A549 treated with AZD9567 at 1 μM for 4 hours (cell line): Measurements from ENCODE around the gene PDE6G. TPM values are rescaled to one million over a fixed set of nuclear protein-coding genes. Genes with fewer than 3 reads are reported as not detected.

Source experiments
- total RNA-seq: library from RNA; stranded (reverse); fragments of 200-300 nt; extraction: Qiagen RNA extraction; gene quantifications from 5 replicates; pipeline ENCODE4 v1.2.3, GENCODE V29; 2022; ENCODE audit not compliant: insufficient read depth

The PDE6G gene
- 1.8 to 2.8 TPM (median 2.2 TPM) in 4 of 5 replicates, not detected in the other for total RNA-seq

DNA sequence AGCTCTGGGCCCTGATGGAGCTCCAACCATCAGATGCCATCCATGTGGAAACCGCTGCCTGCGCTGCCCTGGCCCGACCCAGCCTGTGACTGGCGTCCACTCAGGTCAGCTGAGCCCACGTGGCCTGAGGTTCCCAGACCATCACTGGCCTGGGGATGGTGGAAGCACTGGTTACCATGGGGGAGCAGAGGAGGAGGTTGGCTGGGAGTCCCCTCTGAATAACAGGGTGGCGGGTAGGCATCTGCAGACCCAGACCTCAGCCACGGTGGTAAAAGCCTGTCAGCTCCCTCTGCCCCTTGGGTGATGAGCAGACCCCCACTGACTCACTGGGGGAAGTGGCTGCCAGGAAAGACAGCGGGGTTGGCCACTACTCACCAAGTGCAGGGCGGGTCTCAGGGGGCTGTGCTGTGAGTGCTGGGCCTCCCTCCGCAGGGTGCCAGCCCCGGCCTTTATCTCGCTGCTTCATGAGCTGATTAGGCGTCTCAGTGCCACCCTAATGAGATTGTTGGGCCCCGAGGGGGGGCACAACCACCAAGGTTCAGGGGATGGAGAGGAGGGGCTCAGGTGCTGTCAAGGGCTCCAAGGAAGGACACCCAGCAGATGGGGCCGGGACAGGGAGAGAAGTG is at the start of gene PDE6G:
Gene PDE6G (minus strand): TSS at position 425 of the 626 bp plus-strand sequence. CDS start 3,237 bp downstream, outside the sequence.

DNA sequence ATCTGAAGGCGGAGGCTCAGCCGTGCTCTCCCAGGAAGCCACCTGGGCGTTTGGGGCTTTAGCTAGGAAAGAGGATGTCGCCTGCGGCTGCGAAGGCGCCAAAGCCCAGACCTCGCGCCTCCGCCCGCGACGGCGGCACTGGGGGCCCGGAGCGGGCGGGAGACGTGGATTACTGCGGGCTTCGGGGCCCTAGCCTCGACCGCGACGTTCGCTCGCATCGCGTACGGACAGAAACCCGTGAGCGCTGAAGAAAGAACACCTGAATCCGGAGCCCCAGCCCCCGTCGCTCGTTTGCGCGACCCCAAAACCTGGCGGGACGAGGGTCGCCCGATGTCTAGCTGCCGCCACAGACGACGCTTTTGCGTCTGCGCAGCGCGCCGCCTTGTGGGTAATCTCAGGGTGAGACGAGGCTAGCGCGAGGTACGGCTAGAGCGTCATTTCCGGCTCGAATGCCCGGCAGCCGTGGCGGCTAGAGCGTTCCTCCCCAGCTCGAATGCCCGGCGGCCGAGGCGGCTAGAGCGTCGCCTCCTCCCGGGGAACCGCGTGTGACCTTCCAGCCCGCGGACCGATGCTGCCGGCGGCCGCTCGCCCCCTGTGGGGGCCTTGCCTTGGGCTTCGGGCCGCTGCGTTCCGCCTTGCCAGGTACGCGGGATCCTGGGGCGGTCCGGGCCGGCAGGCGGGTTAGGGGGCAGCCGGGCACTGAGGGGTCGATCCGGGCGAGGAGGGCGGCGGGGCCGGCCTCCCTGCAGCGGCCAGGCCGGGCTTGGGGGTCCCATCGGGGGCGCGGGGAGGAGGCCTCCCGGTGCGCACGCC is 46.8 kb upstream of the PDE6G start, which contains the start of gene MRPL12:
Gene MRPL12 (plus strand): TSS at position 434 of the 813 bp plus-strand sequence. CDS start 135 bp downstream, at position 569.

DNA sequence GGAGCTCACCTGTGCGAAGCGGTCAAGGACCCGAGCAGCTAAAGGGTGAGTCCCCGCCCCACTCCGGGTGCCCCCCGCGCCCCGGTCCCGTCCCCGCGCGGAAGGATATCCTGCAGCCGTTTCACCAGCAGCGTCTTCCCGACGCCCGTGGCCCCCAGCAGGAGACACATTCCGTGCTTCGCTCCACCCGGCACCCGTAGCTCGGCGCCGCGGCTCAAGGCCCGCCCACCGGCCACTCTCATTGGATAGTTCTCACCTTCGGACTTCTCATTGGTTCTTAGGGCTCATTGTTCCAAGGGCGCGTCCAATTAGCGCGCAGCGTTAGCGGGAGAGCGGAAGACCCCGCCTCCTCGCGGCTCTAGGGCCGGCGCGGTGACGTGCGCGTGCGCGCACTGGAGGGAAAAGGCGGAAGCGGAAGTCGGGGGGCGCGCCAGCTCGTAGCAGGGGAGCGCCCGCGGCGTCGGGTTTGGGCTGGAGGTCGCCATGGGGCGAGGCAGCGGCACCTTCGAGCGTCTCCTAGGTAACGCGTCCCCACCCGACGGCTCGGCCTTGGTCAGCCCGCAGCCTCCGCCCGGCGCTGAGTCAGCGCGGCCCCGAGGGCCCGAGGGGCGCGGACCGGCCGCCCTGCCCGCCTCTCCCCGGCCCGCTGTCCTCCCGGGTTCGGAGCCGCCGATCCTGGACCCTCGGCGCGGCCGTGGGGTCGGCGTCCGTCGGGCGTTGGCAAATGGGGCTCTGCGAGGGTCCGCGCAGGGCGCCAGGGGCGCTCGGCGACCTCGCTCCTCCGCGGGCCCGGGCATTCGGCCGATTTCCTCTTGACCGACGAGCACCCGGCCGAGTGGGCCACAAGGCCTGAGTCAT is 27.5 kb upstream of the PDE6G start, which contains the start of the genes ARL16 and HGS:
Gene ARL16 (minus strand): TSS at position 214 of the 858 bp plus-strand sequence. CDS start 44 bp downstream, at position 170.
Gene HGS (plus strand): TSS at position 428 of the 858 bp plus-strand sequence. CDS start 56 bp downstream, at position 484.

DNA sequence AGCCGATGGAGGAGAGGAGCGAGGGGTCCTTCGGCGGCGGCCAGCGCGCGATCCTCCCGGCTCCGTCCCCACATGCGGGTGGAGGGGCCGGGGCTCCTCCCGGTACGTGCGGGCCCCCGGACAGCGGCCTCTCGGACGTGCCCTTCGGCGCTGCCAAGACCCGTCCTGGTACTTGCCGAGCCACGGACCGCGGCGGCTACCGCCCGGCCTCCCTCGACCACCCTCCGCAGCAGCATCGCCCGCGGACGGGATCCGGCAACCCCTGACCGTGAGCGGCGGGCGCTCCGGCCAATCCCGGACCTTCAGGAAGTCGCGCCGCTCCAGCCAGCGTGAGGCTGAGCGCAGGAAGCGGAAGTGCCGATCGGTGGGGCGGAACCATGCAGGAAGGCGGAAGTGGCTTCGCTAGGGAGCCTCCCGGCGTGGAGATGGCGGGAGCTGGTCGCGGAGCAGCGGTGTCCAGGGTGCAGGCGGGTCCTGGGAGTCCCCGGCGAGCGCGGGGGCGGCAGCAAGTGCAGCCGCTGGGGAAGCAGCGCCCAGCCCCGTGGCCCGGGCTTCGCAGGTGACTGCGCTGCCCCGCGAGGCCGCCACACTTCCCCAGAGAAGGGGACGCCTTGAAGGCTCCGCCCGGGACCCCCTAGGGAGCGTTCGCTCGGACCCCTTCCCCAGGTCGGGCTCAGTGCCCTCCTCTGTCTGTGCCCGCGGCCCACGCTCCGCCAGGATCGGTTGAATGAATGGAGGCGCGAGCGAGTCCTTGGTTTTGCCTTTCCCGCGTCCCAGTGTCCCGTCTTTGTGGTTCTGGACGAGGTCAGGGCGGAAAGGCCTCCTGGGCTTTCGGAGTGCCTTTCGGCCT is 10.2 kb upstream of the PDE6G start, which contains the start of the genes CCDC137 and OXLD1:
Gene CCDC137 (plus strand): TSS at position 396 of the 850 bp plus-strand sequence. CDS start 30 bp downstream, at position 426.
Gene OXLD1 (minus strand): TSS at position 264 of the 850 bp plus-strand sequence. CDS start 28 bp downstream, at position 236.

DNA sequence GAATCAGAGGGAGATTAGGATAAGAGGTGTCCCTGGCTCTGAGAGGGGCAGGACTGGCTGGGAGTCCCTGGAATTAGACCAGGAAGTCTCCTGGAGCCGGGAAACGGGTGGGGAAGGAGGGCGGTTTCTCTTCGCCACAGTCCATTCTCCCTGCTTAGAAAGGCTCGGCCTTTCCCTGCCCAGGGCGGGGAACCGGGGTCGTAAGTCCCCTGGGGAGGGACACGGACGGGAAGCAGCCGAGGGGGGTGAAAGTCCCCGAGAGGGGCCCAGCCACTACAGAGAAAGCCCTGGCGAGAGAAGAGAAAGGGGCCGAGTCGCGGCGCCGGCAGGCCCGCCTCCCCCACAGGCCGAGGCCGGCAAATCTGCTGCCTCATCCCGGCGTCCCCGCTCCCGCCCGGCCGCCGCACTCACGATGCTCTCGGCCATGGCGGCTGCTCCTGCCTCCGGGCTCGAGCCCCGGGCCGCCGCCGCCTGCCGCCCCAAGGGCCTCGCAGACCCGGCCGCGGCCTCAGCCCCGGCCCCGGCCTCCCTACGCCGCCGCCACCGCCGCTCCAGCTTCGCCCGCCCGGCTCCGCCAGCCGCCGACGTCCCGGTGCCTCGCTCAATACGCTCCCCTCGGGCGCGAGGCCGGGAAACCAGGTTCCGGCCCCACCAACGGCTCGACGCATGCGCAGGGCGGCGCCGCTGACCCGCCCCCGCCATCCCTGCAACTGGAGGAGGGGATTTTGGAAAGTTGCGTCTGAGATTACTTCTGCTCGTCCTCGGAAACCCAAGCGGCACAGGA is 19.6 kb downstream of the PDE6G start, which contains the start of the genes NPLOC4 and TSPAN10:
Gene NPLOC4 (minus strand): TSS at position 608 of the 784 bp plus-strand sequence. CDS start 182 bp downstream, at position 426.
Gene TSPAN10 (plus strand): TSS at position 692 of the 784 bp plus-strand sequence. CDS start 5,217 bp downstream, outside the sequence.

Other genes starting within 250 kb of the PDE6G start
- 5,191 to 8,158 TPM (median 5,456 TPM) in 5 replicates for gene ACTG1, start 143.7 kb downstream of the PDE6G start, total RNA-seq
- gene FSCN2, start 128.2 kb downstream of the PDE6G start, total RNA-seq: 0.91 to 1.4 TPM (median 1.1 TPM) in 4 of 5 replicates, not detected in the other
- gene FAAP100, start 104.2 kb downstream of the PDE6G start, total RNA-seq: 16.0 to 28.1 TPM (median 27.5 TPM) in 5 replicates
- gene NPLOC4, start 19.4 kb downstream of the PDE6G start, total RNA-seq: 88.7 to 101 TPM (median 98.7 TPM) in 5 replicates
- 4.2 to 5.2 TPM (median 4.8 TPM) in 5 replicates for gene TSPAN10, start 19.3 kb downstream of the PDE6G start, total RNA-seq
- gene OXLD1, start 10.1 kb upstream of the PDE6G start, total RNA-seq: 29.0 to 66.0 TPM (median 60.7 TPM) in 5 replicates
- 51.6 to 68.7 TPM (median 63.4 TPM) in 5 replicates for gene CCDC137, start 10.2 kb upstream of the PDE6G start, total RNA-seq
- gene ARL16, start 27.3 kb upstream of the PDE6G start, total RNA-seq: 42.6 to 53.2 TPM (median 50.4 TPM) in 5 replicates
- 127 to 213 TPM (median 208 TPM) in 5 replicates for gene HGS, start 27.5 kb upstream of the PDE6G start, total RNA-seq
- gene MRPL12, start 46.8 kb upstream of the PDE6G start, total RNA-seq: 183 to 322 TPM (median 292 TPM) in 5 replicates
- 41.8 to 47.4 TPM (median 45.7 TPM) in 5 replicates for gene SLC25A10, start 55.7 kb upstream of the PDE6G start, total RNA-seq
- 0.23 to 0.34 TPM (median 0.27 TPM) in 4 of 5 replicates, not detected in the other for gene GCGR, start 147.6 kb upstream of the PDE6G start, total RNA-seq
- gene MCRIP1, start 176.7 kb upstream of the PDE6G start, total RNA-seq: 94.0 to 106 TPM (median 105 TPM) in 5 replicates
- gene PPP1R27, start 178.5 kb upstream of the PDE6G start, total RNA-seq: 0.26 to 0.38 TPM (median 0.29 TPM) in 3 of 5 replicates, not detected in the others
- 687 to 859 TPM (median 711 TPM) in 5 replicates for gene P4HB, start 204.0 kb upstream of the PDE6G start, total RNA-seq
- gene ARHGDIA, start 214.8 kb upstream of the PDE6G start, total RNA-seq: 554 to 671 TPM (median 613 TPM) in 5 replicates
- gene ALYREF, start 235.0 kb upstream of the PDE6G start, total RNA-seq: 198 to 235 TPM (median 220 TPM) in 5 replicates
- gene ANAPC11, start 235.2 kb upstream of the PDE6G start, total RNA-seq: 168 to 303 TPM (median 290 TPM) in 5 replicates
- gene NPB, start 245.7 kb upstream of the PDE6G start, total RNA-seq: 0.28 to 0.60 TPM (median 0.49 TPM) in 4 of 5 replicates, not detected in the other